ENCODE data around the gene DUSP23.

The DUSP23 gene

GRCh38 chr1:159786966-159787365 lies 6.2 kb downstream of the DUSP23 start:
- DNase-seq = no peak

- peak; percentile 11 for DNase-seq
These were observed 9.6 kb downstream of the DUSP23 start for GRCh38 chr1:159790237-159790917.

- no peak for DNase-seq
These were observed 10.3 kb downstream of the DUSP23 start for GRCh38 chr1:159791031-159791430.

- no peak for DNase-seq
These were observed 10.7 kb downstream of the DUSP23 start for GRCh38 chr1:159791461-159791860.

- no peak for DNase-seq
These were observed 14.8 kb downstream of the DUSP23 start for GRCh38 chr1:159795534-159795933.

- peak; percentile 76 for DNase-seq
These were observed 18.1 kb downstream of the DUSP23 start for GRCh38 chr1:159798893-159799292.

GRCh38 chr1:159799446-159799985 lies 18.8 kb downstream of the DUSP23 start:
- DNase-seq = no peak

GRCh38 chr1:159800177-159800930 lies 19.6 kb downstream of the DUSP23 start:
- no peak for DNase-seq

- DNase-seq = no peak
These were observed 21.3 kb downstream of the DUSP23 start, which contains the start of gene FCRL6 for GRCh38 chr1:159802111-159802510. TSS of gene FCRL6 (plus strand) at chr1:159802360. CDS start at chr1:159802425, 65 bp downstream.

GRCh38 chr1:159803956-159804689 lies 23.4 kb downstream of the DUSP23 start:
- DNase-seq = no peak

GRCh38 chr1:159804924-159805323 lies 24.2 kb downstream of the DUSP23 start:
- no peak for DNase-seq

GRCh38 chr1:159815926-159816325 lies 35.2 kb downstream of the DUSP23 start:
- no peak for DNase-seq

- DNase-seq = peak; percentile 94
These were observed 36.7 kb downstream of the DUSP23 start for GRCh38 chr1:159817276-159818041.

- no peak for DNase-seq
These were observed 40.6 kb downstream of the DUSP23 start for GRCh38 chr1:159821171-159821867.

GRCh38 chr1:159823406-159823805 lies 42.6 kb downstream of the DUSP23 start:
- peak; percentile 32 for DNase-seq

- DNase-seq = no peak
These were observed 44.8 kb downstream of the DUSP23 start for GRCh38 chr1:159825564-159825963.

- DNase-seq = no peak
These were observed 45.8 kb downstream of the DUSP23 start, which contains the start of gene SLAMF8 for GRCh38 chr1:159826441-159827101. TSS of gene SLAMF8 (plus strand) at chr1:159826873. CDS start at chr1:159826899, 26 bp downstream.

- DNase-seq = no peak
These were observed 46.3 kb downstream of the DUSP23 start for GRCh38 chr1:159827102-159827490.

- no peak for DNase-seq
These were observed 46.8 kb downstream of the DUSP23 start for GRCh38 chr1:159827549-159827948.

GRCh38 chr1:159828176-159828575 lies 47.4 kb downstream of the DUSP23 start:
- no peak for DNase-seq

GRCh38 chr1:159828581-159829272 lies 48.0 kb downstream of the DUSP23 start:
- DNase-seq = no peak
